GM12801 (cell line): ENCODE data around the gene MAP1B.

Source experiments
- CTCF ChIP-seq: IDR thresholded peaks from one replicate; pipeline ENCODE4 v1.5.1; 2011; ENCODE audit warnings: control low read depth; ENCODE audit not compliant: insufficient read length; ENCODE audit errors: extremely low read depth

Gene MAP1B

GRCh38 chr5:72172786-72173185, 65.5 kb downstream of the MAP1B start:
- no peak for TF ChIP-seq CTCF

- no peak for TF ChIP-seq CTCF
These were observed 70.3 kb downstream of the MAP1B start for GRCh38 chr5:72177538-72177937.

- TF ChIP-seq CTCF: no peak
These were observed 71.9 kb downstream of the MAP1B start for GRCh38 chr5:72179028-72179815.

GRCh38 chr5:72179816-72180440, 72.7 kb downstream of the MAP1B start:
- no peak for TF ChIP-seq CTCF

GRCh38 chr5:72180925-72181324, 73.7 kb downstream of the MAP1B start:
- no peak for TF ChIP-seq CTCF

GRCh38 chr5:72182686-72183085, 75.4 kb downstream of the MAP1B start:
- no peak for TF ChIP-seq CTCF

- no peak for TF ChIP-seq CTCF
These were observed 75.8 kb downstream of the MAP1B start for GRCh38 chr5:72183101-72183520.
